GM10847 (cell line): ENCODE results near the gene TMC1.

Source experiments
- POLR2A ChIP-seq: IDR thresholded peaks from 2 replicates; pipeline ENCODE4 v1.6.1; 2011; ENCODE audit not compliant: insufficient read length; ENCODE audit errors: extremely low read depth

Gene TMC1

GRCh38 chr9:72788966-72789735, 267.7 kb downstream of the TMC1 start:
- no peak for TF ChIP-seq POLR2A

DNA sequence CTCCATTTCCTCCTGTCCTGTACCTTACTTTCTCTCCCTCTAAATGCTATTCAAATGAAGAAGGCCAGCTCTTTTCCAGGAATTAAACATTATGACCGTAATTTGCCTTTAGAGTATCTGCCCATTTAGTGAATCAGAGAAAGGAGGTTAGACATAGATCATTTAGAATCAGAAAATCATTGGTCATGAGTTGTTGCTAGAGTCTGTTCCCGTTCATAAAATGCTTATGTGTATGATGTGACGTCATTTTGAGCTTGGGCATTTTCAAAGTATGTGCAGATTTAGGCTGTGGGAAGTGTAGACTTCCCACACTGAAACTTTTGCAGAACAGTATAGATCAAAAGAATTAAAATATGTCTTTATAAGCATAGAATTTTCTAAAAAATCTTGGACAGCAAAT, 268.5 kb downstream of the TMC1 start:
- TF ChIP-seq POLR2A = no peak

- TF ChIP-seq POLR2A = no peak
These were observed 269.6 kb downstream of the TMC1 start for GRCh38 chr9:72790989-72791388.

- no peak for TF ChIP-seq POLR2A
These were observed 270.0 kb downstream of the TMC1 start for GRCh38 chr9:72791436-72791835.

- no peak for TF ChIP-seq POLR2A
These were observed 273.5 kb downstream of the TMC1 start for GRCh38 chr9:72794946-72795345.

DNA sequence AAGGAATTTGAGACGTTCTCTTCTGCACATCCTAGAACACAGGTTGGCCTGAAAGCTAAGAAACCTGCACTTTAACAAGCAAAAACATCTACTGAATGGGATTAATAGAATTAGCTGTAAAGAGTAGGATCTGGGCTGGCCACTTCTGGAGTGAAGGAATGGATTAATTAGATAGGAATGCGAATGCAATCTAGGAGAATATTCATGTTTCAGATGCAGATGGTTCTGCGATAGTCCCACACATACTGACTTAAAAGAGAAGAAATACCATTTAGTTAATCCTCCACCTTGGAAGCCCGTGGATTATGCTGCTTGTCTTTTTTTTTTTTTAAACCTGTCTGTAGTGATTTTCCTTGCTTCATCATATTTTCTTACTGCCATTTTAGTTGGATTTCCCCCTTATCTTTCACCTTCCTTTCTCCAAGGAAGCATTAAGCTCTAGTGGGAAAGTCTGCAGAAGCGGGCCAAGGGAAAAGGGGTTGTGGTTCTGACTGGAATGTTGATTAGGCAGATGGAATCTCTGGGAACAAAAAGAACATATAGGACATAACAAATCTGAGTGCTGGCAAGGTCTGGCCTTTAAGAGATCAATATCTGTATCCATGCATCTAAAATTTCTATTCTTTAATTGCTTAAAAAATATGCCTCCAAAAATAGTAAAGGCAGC, 279.1 kb downstream of the TMC1 start:
- no peak for TF ChIP-seq POLR2A

- TF ChIP-seq POLR2A = no peak
These were observed 283.8 kb downstream of the TMC1 start for GRCh38 chr9:72805238-72805637.

DNA sequence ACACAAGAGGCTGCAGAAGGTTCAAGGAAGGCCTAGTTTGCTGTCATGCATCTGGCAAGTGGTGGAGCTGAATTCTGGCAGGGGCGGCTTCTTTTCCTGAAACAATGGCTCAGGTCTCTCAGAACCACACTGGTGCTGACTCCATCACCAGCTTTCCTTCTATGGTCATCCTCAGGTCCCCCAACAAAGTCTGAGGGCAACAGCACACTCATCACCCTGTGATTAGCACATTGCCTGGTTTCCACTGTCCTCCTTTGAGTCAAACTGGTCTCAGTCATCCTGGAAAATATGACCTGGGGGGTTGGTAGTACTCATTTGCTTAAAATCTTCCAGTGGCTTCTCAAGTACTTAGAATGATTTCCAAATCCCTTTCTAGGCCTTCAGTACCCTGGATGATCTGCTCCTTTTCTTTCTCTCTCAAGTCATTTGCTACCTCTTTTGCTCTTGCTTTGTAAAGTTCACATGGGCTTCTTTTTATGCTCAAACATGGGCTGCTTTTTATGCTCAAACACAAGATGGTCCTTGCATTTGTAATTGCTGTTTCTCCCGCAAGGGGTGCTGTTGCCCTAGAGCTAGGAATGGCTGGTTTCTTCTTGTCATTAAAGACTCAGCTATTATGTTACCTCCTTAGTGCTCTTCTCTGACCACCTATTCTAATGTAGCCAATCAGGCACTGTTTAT, 286.5 kb downstream of the TMC1 start:
- no peak for TF ChIP-seq POLR2A

GRCh38 chr9:72808446-72808768, 287.0 kb downstream of the TMC1 start:
- TF ChIP-seq POLR2A = no peak

- no peak for TF ChIP-seq POLR2A
These were observed 288.2 kb downstream of the TMC1 start for GRCh38 chr9:72809586-72809985.

- TF ChIP-seq POLR2A = no peak
These were observed 291.2 kb downstream of the TMC1 start for GRCh38 chr9:72812559-72813111.

GRCh38 chr9:72813544-72813943, 292.1 kb downstream of the TMC1 start:
- no peak for TF ChIP-seq POLR2A

DNA sequence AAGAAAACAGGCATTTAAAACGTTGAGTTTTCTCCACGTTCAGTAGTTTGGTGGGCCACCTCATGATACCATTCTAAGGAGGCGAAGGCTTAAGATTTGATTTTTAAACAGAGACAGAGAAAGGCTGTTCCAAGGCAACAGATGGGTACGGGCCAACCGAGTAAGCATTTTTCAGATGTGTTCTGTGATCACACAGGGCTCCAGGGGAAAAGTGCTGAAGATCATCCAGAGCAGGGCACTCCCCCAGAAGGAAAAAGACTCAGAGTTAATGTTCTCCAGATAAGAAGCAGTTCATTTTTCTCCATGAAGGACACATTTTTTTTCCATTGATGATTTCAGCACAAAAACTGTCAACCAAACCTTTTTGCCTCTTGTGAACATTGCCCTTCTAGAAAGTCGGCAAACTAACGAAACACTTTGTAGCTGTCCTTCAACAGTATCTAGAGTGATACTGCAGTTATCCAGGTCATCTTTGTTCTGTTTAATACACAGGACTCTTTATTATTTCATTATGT, 292.7 kb downstream of the TMC1 start:
- TF ChIP-seq POLR2A = no peak

- no peak for TF ChIP-seq POLR2A
These were observed 295.3 kb downstream of the TMC1 start for GRCh38 chr9:72816666-72817065.

- no peak for TF ChIP-seq POLR2A
These were observed 296.0 kb downstream of the TMC1 start for GRCh38 chr9:72817413-72817812.

- no peak for TF ChIP-seq POLR2A
These were observed 297.0 kb downstream of the TMC1 start for GRCh38 chr9:72818385-72818784.
